OCI-LY7 (cell line): ENCODE results near the gene MAGEE2. TPM values are rescaled to one million over a fixed set of nuclear protein-coding genes. Genes with fewer than 3 reads are reported as not detected.

Experiments
- BruUV-seq: library from RNA; stranded (reverse); fragments of 400-500 nt; replicated peaks from 2 replicates; lab custom pipeline; 2021; lab: Mats Ljungman, UMichigan
- CTCF ChIA-PET: fragments of 300-600 bp; sonication (Branson Sonifier 250); formaldehyde crosslinking; loops from one replicate; lab custom pipeline; 2022; ENCODE audit warnings: antibody characterized with exemption; ENCODE audit not compliant: unreplicated experiment; lab: Charles Lee
- POLR2A ChIA-PET: fragments of 300-600 bp; sonication (Branson Sonifier 250); formaldehyde crosslinking; loops from one replicate; lab custom pipeline; 2022; ENCODE audit warnings: antibody characterized with exemption; lab: Charles Lee
- DNase-seq: peaks from one replicate; pipeline ENCODE4 v3.0.0-alpha.2; 2015; ENCODE audit warnings: low spot score
- H2AFZ ChIP-seq: fragments of 200-600 bp; sonication (generic), shearing (Covaris generic); 2 replicates; pipeline ENCODE4 v1.6.1; 2014; ENCODE audit warnings: mild to moderate bottlenecking, antibody characterized with exemption, low read length, moderate library complexity
- H3K27ac ChIP-seq: fragments of 200-600 bp; sonication (generic); 2 replicates; pipeline ENCODE4 v1.5.1; 2014; ENCODE audit warnings: mixed run types, low read depth, mild to moderate bottlenecking, moderate library complexity, low read length, inconsistent platforms; ENCODE audit not compliant: poor library complexity, severe bottlenecking
- H3K36me3 ChIP-seq: fragments of 200-600 bp; sonication (generic); 2 replicates; pipeline ENCODE4 v1.6.1; 2014; ENCODE audit warnings: mild to moderate bottlenecking, antibody characterized with exemption, low read length, moderate library complexity, mixed read lengths; ENCODE audit not compliant: insufficient read depth
- H3K4me1 ChIP-seq: fragments of 200-600 bp; sonication (generic); 2 replicates; pipeline ENCODE4 v1.5.1; 2014; ENCODE audit warnings: mild to moderate bottlenecking, low read length; ENCODE audit not compliant: insufficient read depth, poor library complexity, severe bottlenecking
- H3K4me2 ChIP-seq: fragments of 200-600 bp; sonication (generic); 2 replicates; pipeline ENCODE4 v1.6.1; 2014; ENCODE audit warnings: mild to moderate bottlenecking, low read length
- H3K4me3 ChIP-seq: fragments of 200-600 bp; sonication (generic); 2 replicates; pipeline ENCODE4 v1.5.1; 2014; ENCODE audit warnings: mild to moderate bottlenecking, low read depth, low read length; ENCODE audit not compliant: poor library complexity, severe bottlenecking
- H3K79me2 ChIP-seq: fragments of 200-600 bp; sonication (generic); 2 replicates; pipeline ENCODE4 v1.6.1; 2016; ENCODE audit warnings: low read depth, mild to moderate bottlenecking, low read length, moderate library complexity, mixed read lengths; ENCODE audit not compliant: insufficient read depth
- H3K9me2 ChIP-seq: fragments of 200-600 bp; sonication (generic); 2 replicates; pipeline ENCODE4 v1.6.1; 2016; ENCODE audit warnings: mild to moderate bottlenecking, low read length, mixed read lengths; ENCODE audit not compliant: insufficient read depth
- H3K9me3 ChIP-seq: fragments of 200-600 bp; sonication (generic); 2 replicates; pipeline ENCODE4 v1.6.1; 2014; ENCODE audit warnings: mild to moderate bottlenecking, mixed run types, low read length, mixed read lengths
- H4K20me1 ChIP-seq: fragments of 200-600 bp; sonication (generic); 2 replicates; pipeline ENCODE4 v1.6.1; 2014; ENCODE audit warnings: mild to moderate bottlenecking, antibody characterized with exemption, low read length, moderate library complexity, mixed read lengths; ENCODE audit not compliant: insufficient read depth
- CTCF ChIP-seq: fragments of 200-600 bp; sonication (generic); conservative IDR thresholded peaks from 2 replicates; pipeline ENCODE4 v1.5.1; 2014; ENCODE audit warnings: mild to moderate bottlenecking, antibody characterized with exemption, low read length, moderate library complexity, mixed read lengths
- EZH2phosphoT487 ChIP-seq: fragments of 200-600 bp; sonication (generic); IDR thresholded peaks from 2 replicates; pipeline ENCODE4 v1.6.1; 2018; ENCODE audit warnings: low read depth, borderline replicate concordance, mild to moderate bottlenecking, mixed run types, antibody characterized with exemption, low read length, moderate library complexity, mixed read lengths
- intact Hi-C: fragments of 100-400 bp; cut with micrococcal nuclease; formaldehyde crosslinking; loops from one replicate; pipeline ENCODE4 v1.10.0; 2022; ENCODE audit not compliant: unreplicated experiment
- total RNA-seq, 2 experiments: library from RNA; depleted of rRNA in 1 of 2; stranded (reverse); fragments of >200 nt in 1 of 2; shearing (Covaris generic) in 1 of 2; gene quantifications; 2 replicates each; pipeline ENCODE4 v1.2.3, GENCODE V29; 2014 to 2022

The MAGEE2 gene
- total RNA-seq, 2 experiments from 2014 or later = not detected

GRCh38 chrX:75746891-75747639 lies 38.0 kb downstream of the MAGEE2 start:
- DNase-seq = peak; percentile 66
- Histone ChIP-seq H3K79me2 (no peaks in the 10 kb centered on the region), H3K36me3 (no peaks in the 10 kb centered on the region), H2AFZ (peak overlapping the region; percentile 99), H3K9me3 (no peaks in the 10 kb centered on the region), H4K20me1 (no peaks in the 10 kb centered on the region), H3K9me2 (no peaks in the 10 kb centered on the region), H3K27ac (peak overlapping the region; percentile 25), H3K4me1 (peaks cover 8% of the 10 kb centered on the region), H3K4me3 (peak overlapping the region; percentile 70), H3K4me2 (peak overlapping the region; percentile 76)
- no TSS peak for BruUV-seq
- intact Hi-C loops = no loop called here
- POLR2A ChIA-PET = interaction anchor here (0.7 kb wide), 1 partner anchor 360 kb away, joined by 3 read pairs; no protein-coding TSS in a partner anchor
- TF ChIP-seq CTCF (no peak), EZH2phosphoT487 (no peak)
- CTCF ChIA-PET = no interaction called here
